Kidney (tissue), 14 donors: ENCODE measurements around the gene DNAJB2. TPM values are rescaled to one million over a fixed set of nuclear protein-coding genes. Genes with fewer than 3 reads are reported as not detected.
"Not testable (repeated sequence)": the region's sequence is repeated elsewhere in the genome, so short reads cannot be mapped to it uniquely, and the experiment has no call there.

ENCODE experiments used
- DNase-seq, 5 donors: peaks; one replicate each; pipeline ENCODE4 v3.0.0-alpha.2; 2013 to 2020
- FAIRE-seq: peaks from 2 replicates; lab custom pipeline; 2012; peaks lifted over from hg19 to GRCh38; lab: Jason Lieb, UNC
- H3K27ac ChIP-seq, 2 donors: one replicate each; pipeline ENCODE4 v1.7.0; 2013; ENCODE audit warnings: low read depth in 2 of 2, low read length in 2 of 2, inconsistent platforms in 1 of 2
- H3K27me3 ChIP-seq: one replicate; pipeline ENCODE4 v1.7.1; 2013; ENCODE audit warnings: low read length, inconsistent platforms; ENCODE audit not compliant: control insufficient read depth, insufficient read depth
- H3K36me3 ChIP-seq, 3 donors: one replicate each; pipeline versions ENCODE4 v1.7.0 to v1.7.1; 2013; ENCODE audit warnings: low read length in 3 of 3, control low read depth in 1 of 3, inconsistent platforms in 1 of 3; ENCODE audit not compliant: insufficient read depth in 3 of 3, control insufficient read depth in 2 of 3
- H3K4me1 ChIP-seq, 3 donors: one replicate each; pipeline versions ENCODE4 v1.7.0 to v1.7.1; 2013; ENCODE audit warnings: low read length in 3 of 3, inconsistent platforms in 1 of 3, low read depth in 1 of 3; ENCODE audit not compliant: control insufficient read depth in 2 of 3, insufficient read depth in 2 of 3
- H3K4me3 ChIP-seq, 3 donors: one replicate each; pipeline versions ENCODE4 v1.7.0 to v1.8.1; 2013; ENCODE audit warnings: low read length in 3 of 3, control low read depth in 1 of 3, inconsistent platforms in 1 of 3
- H3K9ac ChIP-seq, 3 donors: one replicate each; pipeline versions ENCODE4 v1.7.0 to v1.7.1; 2013; ENCODE audit warnings: low read length in 3 of 3, control low read depth in 1 of 3, inconsistent platforms in 1 of 3
- H3K9me3 ChIP-seq, 3 donors: one replicate each; pipeline versions ENCODE4 v1.7.0 to v1.7.1; 2013; ENCODE audit warnings: low read length in 3 of 3, control low read depth in 1 of 3, inconsistent platforms in 1 of 3; ENCODE audit not compliant: control insufficient read depth in 2 of 3, insufficient read depth in 1 of 3
- CTCF ChIP-seq: IDR thresholded peaks from 3 replicates; pipeline ENCODE4 v1.5.1; 2012; ENCODE audit warnings: mild to moderate bottlenecking, moderate library complexity, borderline replicate concordance; ENCODE audit not compliant: insufficient read depth; ENCODE audit errors: extremely low read depth
- intact Hi-C: fragments of 100-400 bp; cut with DNase I; formaldehyde crosslinking; loops from one replicate; pipeline ENCODE4 v1.11.1; 2022
- polyA plus RNA-seq: library from polyadenylated mRNA; stranded (reverse); fragments of 350-450 nt; fragmentation: Illumina TruSeq; extraction: RNeasy Lipid Tissue Mini Kit (QIAGEN cat#74804); gene quantifications from one replicate; pipeline ENCODE4 v1.2.3, GENCODE V29; 2014; ENCODE audit warnings: low read depth, low replicate concordance; ENCODE audit not compliant: insufficient read depth
- total RNA-seq: library from RNA; stranded (reverse); fragmentation: NEBNext Ultra II Directional; extraction: Animal tissue kit (Norgen Biotek cat#: 25700); gene quantifications from one replicate; pipeline ENCODE4 v1.2.1, GENCODE V29; 2021
- donor health status: control.
- donor health status: control.
- donor health status: control.
- donor health status: control.
- donor health status: control.
- donor health status: DM: yes; HTN: yes; CAD: no.
- donor health status: Normal renal cell carcinoma (clear cell type).

Gene DNAJB2
- total and polyA plus RNA-seq, 2 donors from 2014 or later, result 94.3 to 128 TPM

DNA sequence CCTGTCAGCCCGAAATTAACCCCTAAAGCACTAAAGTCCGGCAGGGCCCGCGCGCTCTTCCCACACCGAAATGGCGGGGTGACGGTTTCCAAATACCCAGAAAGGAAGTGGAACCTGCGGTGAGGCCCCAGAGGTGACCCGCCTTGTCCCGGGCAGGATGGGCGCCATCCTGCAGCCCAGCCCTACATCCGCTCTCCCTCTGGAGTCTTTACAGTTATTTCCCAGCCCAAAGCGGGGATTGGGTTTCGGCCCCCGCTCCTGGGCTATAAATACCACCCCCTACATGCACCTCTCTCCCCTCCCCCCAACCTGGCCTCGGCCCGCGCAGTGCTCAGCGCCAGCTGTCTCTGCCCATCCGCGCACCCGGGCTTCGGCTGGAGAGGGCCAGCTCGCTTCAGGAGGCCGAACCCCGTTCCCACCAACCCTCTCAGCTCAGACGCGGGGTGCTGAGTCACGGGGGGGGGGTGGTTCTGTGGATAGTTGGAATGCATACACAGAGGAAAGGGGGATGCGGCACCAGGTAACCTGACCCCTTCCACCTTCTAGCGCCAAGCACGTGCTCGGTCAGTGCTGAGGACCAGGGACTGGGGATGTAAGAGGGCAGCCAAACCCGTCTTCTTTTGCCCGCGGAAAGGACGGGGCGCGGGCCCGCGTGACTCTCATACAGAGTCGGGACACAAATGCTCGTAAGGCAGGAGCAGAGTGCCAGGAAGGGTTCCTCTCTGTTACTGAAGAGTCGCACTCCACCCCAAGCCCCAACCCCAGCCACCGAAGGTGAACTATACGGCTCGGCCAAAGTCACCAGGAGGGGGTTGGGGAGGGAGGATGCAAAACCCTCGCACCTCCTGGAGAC lies 26.0 kb upstream of the DNAJB2 start, which contains the start of gene TUBA4B:
Gene TUBA4B, plus strand, starts transcription at position 344 of the 853 bp plus-strand sequence. Its CDS starts 165 bp downstream, at position 509.
- Histone ChIP-seq H3K27ac (peak within 1 kb of the TSS; percentile 85 to 87), H3K27me3 (peaks cover 15% of the 10 kb centered on the region), H3K9me3 (no peaks in the 10 kb centered on the region), H3K9ac (peak within 1 kb of the TSS in 2 of 3 donors; percentile 68 to 75), H3K4me3 (peak within 1 kb of the TSS; percentile 20 to 93 (median 81)), H3K4me1 (peaks cover 3 to 47% (median 36%) of the 10 kb centered on the region in 3 donors), H3K36me3 (peaks cover 0 to 12% (median 3%) of the 10 kb centered on the region in 3 donors)
- DNase-seq (peak; percentile 42 to 85 (median 63)), FAIRE-seq (no peak)
- intact Hi-C loops, result no loop called here
- no peak for TF ChIP-seq CTCF

GRCh38 chr2:219253753-219254589 lies 25.2 kb upstream of the DNAJB2 start, which contains the start of gene TUBA4A:
TUBA4A (minus strand) TSS chr2:219253918; CDS start chr2:219253858, 60 bp downstream.
- Histone ChIP-seq H3K4me3 (peak within 1 kb of the TSS; percentile 20 to 93 (median 81)), H3K9me3 (no peaks in the 10 kb centered on the region), H3K27ac (peak within 1 kb of the TSS; percentile 85 to 87), H3K27me3 (peaks cover 15% of the 10 kb centered on the region), H3K4me1 (peaks cover 0 to 41% (median 32%) of the 10 kb centered on the region in 3 donors), H3K9ac (peak within 1 kb of the TSS in 2 of 3 donors; percentile 68 to 75), H3K36me3 (peaks cover 0 to 12% (median 3%) of the 10 kb centered on the region in 3 donors)
- intact Hi-C loops, result no loop called here
- TF ChIP-seq CTCF, result no peak
- DNase-seq, result peak; percentile 66 to 95 (median 81)
- FAIRE-seq, result no peak

- DNase-seq, result peak in 1 of 5 donors; percentile 39
- peak overlapping the region in 2 of 3 donors; percentile 51 to 68 for H3K9ac ChIP-seq
- H3K27ac ChIP-seq, result peak overlapping the region; percentile 85 to 87
- peaks cover 0 to 34% (median 25%) of the 10 kb centered on the region in 3 donors for H3K4me1 ChIP-seq
- H3K4me3 ChIP-seq, result peak overlapping the region in 2 of 3 donors; percentile 81 to 93
- FAIRE-seq, result no peak
- H3K36me3 ChIP-seq, result peaks cover 0 to 12% (median 3%) of the 10 kb centered on the region in 3 donors
- TF ChIP-seq CTCF, result no peak
- peaks cover 15% of the 10 kb centered on the region for H3K27me3 ChIP-seq
- intact Hi-C loops, result no loop called here
- no peaks in the 10 kb centered on the region for H3K9me3 ChIP-seq
Observed at GRCh38 chr2:219254590-219255201, 24.5 kb upstream of the DNAJB2 start.

DNA sequence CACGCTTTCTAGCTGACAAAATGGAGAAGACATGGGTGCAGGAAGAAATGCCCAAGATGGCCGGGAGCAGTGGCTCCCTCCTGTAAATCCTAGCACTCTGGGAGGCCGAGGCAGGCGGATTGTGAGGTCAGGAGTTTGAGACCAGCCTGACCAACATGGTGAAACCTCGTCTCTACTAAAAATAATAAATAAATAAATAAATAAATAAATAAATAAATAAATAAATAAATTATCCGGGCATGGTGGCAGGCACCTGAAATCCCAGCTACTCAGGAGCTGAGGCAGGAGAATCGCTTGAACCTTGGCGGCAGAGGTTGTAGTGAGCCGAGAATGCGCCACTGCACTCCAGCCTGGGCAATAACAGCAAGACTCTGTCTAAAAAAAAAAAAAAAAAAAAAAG lies 20.2 kb upstream of the DNAJB2 start:
- intact Hi-C loops, result not testable (repeated sequence)

More for the DNA sequence above, 20.2 kb upstream of the DNAJB2 start:
- H3K9me3 ChIP-seq, H3K4me3 ChIP-seq, H3K27ac ChIP-seq, H3K4me1 ChIP-seq, FAIRE-seq, H3K36me3 ChIP-seq, H3K9ac ChIP-seq: not testable (repeated sequence)
- DNase-seq, result peak in 1 of 5 donors; percentile 20
- peaks cover 14% of the 10 kb centered on the region for H3K27me3 ChIP-seq
